Epithelial cell of esophagus (primary cell): Measurements from ENCODE around the gene TMEM123.
A peak's percentile ranks its signal among the peaks of the same experiment; 100 is the strongest.

Source experiments
- DNase-seq: peaks from one replicate; pipeline ENCODE4 v3.0.0; 2010; ENCODE audit warnings: low read depth
- H3K4me3 ChIP-seq: 2 replicates; pipeline ENCODE4 v1.5.1; 2011; ENCODE audit warnings: mild to moderate bottlenecking, low read length, control low read depth
- CTCF ChIP-seq: IDR thresholded peaks from 2 replicates; pipeline ENCODE4 v1.5.1; 2011; ENCODE audit warnings: low read depth, mild to moderate bottlenecking, low read length, control low read depth, inconsistent platforms; ENCODE audit not compliant: insufficient read depth; ENCODE audit errors: missing control alignments

TMEM123 gene

GRCh38 chr11:102430158-102430836, 22.3 kb downstream of the TMEM123 start:
- no peak overlapping the region for H3K4me3 ChIP-seq
- TF ChIP-seq CTCF: no peak
- DNase-seq: peak; percentile 22

GRCh38 chr11:102429691-102430090, 22.9 kb downstream of the TMEM123 start:
- no peak overlapping the region for H3K4me3 ChIP-seq
- TF ChIP-seq CTCF: no peak
- no peak for DNase-seq

GRCh38 chr11:102429226-102429625, 23.3 kb downstream of the TMEM123 start:
- TF ChIP-seq CTCF: no peak
- DNase-seq: no peak
- no peak overlapping the region for H3K4me3 ChIP-seq

GRCh38 chr11:102428696-102429095, 23.9 kb downstream of the TMEM123 start:
- no peak for TF ChIP-seq CTCF
- no peak overlapping the region for H3K4me3 ChIP-seq
- DNase-seq: no peak

GRCh38 chr11:102427068-102427467, 25.5 kb downstream of the TMEM123 start:
- TF ChIP-seq CTCF: no peak
- DNase-seq: no peak

GRCh38 chr11:102426570-102426969, 26.0 kb downstream of the TMEM123 start:
- no peak overlapping the region for H3K4me3 ChIP-seq
- TF ChIP-seq CTCF: no peak
- no peak for DNase-seq

More at GRCh38 chr11:102427068-102427467, 25.5 kb downstream of the TMEM123 start:
- H3K4me3 ChIP-seq: no peak overlapping the region

GRCh38 chr11:102426000-102426399, 26.6 kb downstream of the TMEM123 start:
- no peak overlapping the region for H3K4me3 ChIP-seq
- TF ChIP-seq CTCF: no peak
- no peak for DNase-seq
